ENCODE results near the gene OR12D1.
"Not testable (repeated sequence)": the region's sequence is repeated elsewhere in the genome, so short reads cannot be mapped to it uniquely, and the experiment has no call there.

OR12D1 gene

DNA sequence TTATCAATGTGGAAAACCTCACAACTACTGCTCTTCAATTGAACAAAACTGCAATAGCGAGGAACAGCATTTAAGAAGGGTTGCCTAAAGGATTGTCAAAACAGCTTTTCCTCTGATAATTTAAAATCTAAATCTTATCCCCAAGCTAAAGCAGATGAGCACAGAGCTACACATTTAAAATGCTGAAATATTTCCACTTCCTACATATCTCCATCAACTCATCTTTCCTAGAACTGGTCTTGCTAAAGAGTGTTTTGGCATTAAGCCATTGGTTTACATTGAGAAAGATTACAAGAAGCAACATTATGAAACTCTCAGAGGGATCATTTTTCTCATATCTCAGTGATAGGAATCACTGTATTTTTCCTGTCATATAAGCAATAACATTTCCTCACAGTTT, 28.0 kb downstream of the OR12D1 start:
- TF ChIP-seq CTCF (IDR thresholded peaks at IDR 0.05; ENCODE audit: low read length, missing control alignments), result no peak
- H3K4me3 ChIP-seq (replicated peaks; ENCODE audit: low read depth, low read length), result no peak overlapping the region
- no peak for DNase-seq (ENCODE audit: low read depth)

DNA sequence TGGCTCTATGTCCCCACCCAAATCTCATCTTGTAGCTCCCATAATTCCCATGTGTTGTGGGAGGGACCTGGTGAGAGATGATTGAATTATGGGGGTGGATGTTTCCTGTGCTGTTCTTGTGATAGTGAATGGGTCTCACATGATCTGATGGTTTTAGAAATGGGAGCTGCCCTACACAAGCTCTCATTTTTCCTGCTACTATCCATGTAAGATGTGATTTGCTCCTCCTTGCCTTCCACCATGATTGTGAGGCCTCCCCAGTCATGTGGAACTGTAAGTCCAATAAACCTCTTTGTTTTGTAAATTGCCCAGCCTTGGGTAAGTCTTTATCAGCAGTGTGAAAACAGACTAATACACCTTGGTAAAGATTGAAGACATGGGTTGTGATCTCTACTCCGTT, 29.3 kb downstream of the OR12D1 start:
- not testable (repeated sequence) for H3K4me3 ChIP-seq (replicated peaks; ENCODE audit: low read depth, low read length); DNase-seq (ENCODE audit: low read depth)

- H3K4me3 ChIP-seq (replicated peaks; ENCODE audit: low read depth, low read length), result no peak overlapping the region
- TF ChIP-seq CTCF (IDR thresholded peaks at IDR 0.05; ENCODE audit: low read length, missing control alignments), result no peak
- no peak for DNase-seq (ENCODE audit: low read depth)
These were observed 32.9 kb downstream of the OR12D1 start for GRCh38 chr6:29447670-29448069.

GRCh38 chr6:29451471-29452193, 36.9 kb downstream of the OR12D1 start:
- DNase-seq (ENCODE audit: low read depth), result no peak
- no peak for TF ChIP-seq CTCF (IDR thresholded peaks at IDR 0.05; ENCODE audit: low read length, missing control alignments)
- no peak overlapping the region for H3K4me3 ChIP-seq (replicated peaks; ENCODE audit: low read depth, low read length)

DNA sequence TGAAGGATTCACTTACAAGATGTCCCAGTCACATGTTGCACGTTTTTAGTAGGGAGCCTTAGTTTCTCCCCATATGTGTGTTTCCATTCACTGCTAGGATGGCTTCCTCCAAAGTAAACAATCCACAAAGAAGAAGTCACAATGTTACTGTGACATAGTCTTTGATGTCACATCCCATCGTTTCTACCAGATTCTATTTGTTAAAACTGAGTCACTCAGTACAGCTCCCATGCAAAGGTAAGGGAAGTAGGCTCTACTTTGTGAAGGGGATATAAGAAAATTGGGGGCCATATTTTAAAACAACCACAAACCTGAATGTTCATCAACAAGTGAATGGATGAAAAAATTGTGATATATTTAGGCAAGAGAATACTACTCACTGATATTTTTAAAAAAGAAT, 42.2 kb downstream of the OR12D1 start, which contains the start of the genes OR11A1 and OR2H1:
Gene OR11A1 (minus strand): TSS at position 101 of the 400 bp plus-strand sequence. CDS start 29,430 bp downstream, outside the sequence.
Gene OR2H1 (plus strand): TSS at position 185 of the 400 bp plus-strand sequence. CDS start 4,615 bp downstream, outside the sequence.
- DNase-seq (ENCODE audit: low read depth), result no peak
- H3K4me3 ChIP-seq (replicated peaks; ENCODE audit: low read depth, low read length), result no peak within 1 kb of the TSS
- no peak for TF ChIP-seq CTCF (IDR thresholded peaks at IDR 0.05; ENCODE audit: low read length, missing control alignments)

DNA sequence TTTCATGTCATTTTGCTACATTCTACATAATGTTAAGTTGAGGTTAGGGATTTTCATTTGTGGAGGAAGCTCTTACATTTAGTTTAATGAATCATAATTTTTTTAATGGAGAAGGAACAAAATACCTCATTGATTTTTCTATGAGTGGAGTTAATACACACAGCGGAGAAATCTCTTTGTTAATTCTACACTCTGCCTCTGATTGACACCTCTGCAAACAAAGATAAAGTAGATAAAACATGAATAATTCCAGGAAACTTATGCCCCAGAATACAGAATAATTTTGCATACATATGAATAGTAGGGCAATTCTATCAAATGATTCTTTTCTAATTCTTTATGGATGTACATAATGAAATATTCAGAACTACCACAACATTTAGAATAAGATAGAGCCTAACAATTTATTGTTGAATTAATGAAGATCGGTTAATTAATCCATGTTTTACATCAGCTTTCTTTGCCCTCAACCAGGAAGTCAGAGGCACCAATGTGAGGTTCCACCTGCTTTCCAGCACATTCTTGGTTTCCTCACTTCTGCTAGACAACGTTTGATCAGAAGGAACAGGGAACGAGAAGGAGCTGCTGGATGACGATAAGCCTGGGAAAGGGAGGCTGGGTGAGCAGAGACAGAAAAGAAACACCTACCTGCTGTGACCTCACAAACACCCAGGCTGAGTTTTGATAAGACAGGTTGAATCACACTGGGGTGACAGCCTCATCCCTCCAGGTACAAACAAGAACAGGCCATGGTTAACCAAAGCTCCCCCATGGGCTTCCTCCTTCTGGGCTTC, 46.5 kb downstream of the OR12D1 start:
- H3K4me3 ChIP-seq (replicated peaks; ENCODE audit: low read depth, low read length), result no peak overlapping the region
- DNase-seq (ENCODE audit: low read depth), result no peak
- no peak for TF ChIP-seq CTCF (IDR thresholded peaks at IDR 0.05; ENCODE audit: low read length, missing control alignments)

DNA sequence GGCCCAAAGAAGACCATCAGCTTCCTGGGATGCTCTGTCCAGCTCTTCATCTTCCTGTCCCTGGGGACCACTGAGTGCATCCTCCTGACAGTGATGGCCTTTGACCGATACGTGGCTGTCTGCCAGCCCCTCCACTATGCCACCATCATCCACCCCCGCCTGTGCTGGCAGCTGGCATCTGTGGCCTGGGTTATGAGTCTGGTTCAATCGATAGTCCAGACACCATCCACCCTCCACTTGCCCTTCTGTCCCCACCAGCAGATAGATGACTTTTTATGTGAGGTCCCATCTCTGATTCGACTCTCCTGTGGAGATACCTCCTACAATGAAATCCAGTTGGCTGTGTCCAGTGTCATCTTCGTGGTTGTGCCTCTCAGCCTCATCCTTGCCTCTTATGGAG, 47.3 kb downstream of the OR12D1 start:
- DNase-seq (ENCODE audit: low read depth), result no peak
- no peak for TF ChIP-seq CTCF (IDR thresholded peaks at IDR 0.05; ENCODE audit: low read length, missing control alignments)

More for the DNA sequence above, 47.3 kb downstream of the OR12D1 start:
- no peak overlapping the region for H3K4me3 ChIP-seq (replicated peaks; ENCODE audit: low read depth, low read length)
